ENCODE data around the gene CCL24.

CCL24 gene

DNA sequence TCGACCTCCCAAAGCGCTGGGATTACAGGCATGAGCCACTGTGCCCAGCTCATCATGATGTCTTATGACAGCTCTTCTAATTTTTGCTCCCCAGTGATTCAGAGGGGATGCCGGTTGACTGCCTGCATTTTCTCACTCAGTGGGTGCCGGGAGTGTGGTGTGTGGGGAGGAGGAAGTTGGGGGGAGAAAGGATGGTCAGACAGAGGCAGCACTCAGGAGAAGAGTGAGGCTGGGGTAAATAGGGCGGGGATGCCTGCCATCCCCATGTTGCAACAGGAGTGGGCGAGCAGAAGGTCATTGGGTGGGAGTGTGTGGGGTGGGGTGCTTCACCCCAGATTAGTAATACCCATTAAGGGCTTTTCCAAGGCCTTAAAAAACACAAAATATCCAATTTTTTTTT is 3.5 kb upstream of the CCL24 start:
- DNase-seq (ENCODE audit: low read depth), result no peak
- TF ChIP-seq, protein P1, sequence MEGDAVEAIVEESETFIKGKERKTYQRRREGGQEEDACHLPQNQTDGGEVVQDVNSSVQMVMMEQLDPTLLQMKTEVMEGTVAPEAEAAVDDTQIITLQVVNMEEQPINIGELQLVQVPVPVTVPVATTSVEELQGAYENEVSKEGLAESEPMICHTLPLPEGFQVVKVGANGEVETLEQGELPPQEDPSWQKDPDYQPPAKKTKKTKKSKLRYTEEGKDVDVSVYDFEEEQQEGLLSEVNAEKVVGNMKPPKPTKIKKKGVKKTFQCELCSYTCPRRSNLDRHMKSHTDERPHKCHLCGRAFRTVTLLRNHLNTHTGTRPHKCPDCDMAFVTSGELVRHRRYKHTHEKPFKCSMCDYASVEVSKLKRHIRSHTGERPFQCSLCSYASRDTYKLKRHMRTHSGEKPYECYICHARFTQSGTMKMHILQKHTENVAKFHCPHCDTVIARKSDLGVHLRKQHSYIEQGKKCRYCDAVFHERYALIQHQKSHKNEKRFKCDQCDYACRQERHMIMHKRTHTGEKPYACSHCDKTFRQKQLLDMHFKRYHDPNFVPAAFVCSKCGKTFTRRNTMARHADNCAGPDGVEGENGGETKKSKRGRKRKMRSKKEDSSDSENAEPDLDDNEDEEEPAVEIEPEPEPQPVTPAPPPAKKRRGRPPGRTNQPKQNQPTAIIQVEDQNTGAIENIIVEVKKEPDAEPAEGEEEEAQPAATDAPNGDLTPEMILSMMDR (conservative IDR thresholded peaks at IDR 0.05; ENCODE audit: low read depth, low read length), result no peak
- no peak overlapping the region for H3K4me3 ChIP-seq (ENCODE audit: low read length)

- TF ChIP-seq, protein P1 (conservative IDR thresholded peaks at IDR 0.05; ENCODE audit: low read depth, low read length), result no peak
- H3K4me3 ChIP-seq (ENCODE audit: low read length), result no peak overlapping the region
- DNase-seq (ENCODE audit: low read depth), result no peak
Observed at GRCh38 chr7:75815418-75816064, 1.9 kb upstream of the CCL24 start.

DNA sequence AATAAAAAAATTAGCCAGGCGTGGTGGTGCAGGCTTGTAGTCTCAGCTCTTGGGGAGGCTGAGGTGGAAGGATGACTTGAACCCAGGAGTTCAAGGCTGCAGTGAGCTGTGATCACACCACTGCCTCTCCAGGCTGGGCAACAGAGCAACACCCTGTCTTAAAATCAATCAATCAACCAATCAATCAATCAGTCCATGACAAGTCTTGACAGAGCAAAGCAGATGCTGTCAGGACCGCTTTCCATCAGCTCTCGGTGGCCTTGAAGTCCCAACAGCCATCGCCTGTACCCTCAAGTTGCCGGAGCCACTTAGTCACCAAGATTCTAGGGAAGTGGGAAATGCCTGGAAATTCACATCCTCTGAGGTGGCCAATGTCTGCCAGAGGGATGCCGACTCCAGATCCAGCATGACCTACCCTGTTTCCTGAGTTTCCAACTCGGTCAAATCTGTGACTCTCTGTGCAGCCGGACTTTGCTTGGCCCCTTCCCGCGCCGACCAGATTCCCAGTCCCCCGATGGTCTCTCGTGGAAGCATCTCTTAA is 871 bp upstream of the CCL24 start:
- no peak overlapping the region for H3K4me3 ChIP-seq (ENCODE audit: low read length)
- TF ChIP-seq, protein P1 (conservative IDR thresholded peaks at IDR 0.05; ENCODE audit: low read depth, low read length), result no peak
- no peak for DNase-seq (ENCODE audit: low read depth)

DNA sequence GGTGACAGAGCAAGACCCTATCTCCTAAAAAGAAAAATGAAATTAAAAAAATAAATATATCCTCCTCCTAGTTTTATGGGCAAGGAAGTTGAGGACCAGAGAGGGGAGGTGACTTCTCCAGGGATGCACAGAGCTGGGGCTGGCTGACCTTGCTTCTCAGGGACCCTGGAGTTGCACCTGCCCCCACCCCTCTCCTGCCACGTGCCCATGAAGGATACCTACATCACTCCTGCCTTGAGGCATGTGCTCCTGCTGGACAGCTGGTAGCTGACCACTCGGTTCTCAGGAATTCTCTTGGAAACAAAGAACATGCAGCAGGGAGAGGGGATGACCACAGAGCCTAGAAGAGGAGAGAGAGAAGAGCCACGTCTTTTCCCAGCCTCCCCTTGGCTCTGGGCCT is 522 bp downstream of the CCL24 start:
- TF ChIP-seq, protein P1 (conservative IDR thresholded peaks at IDR 0.05; ENCODE audit: low read depth, low read length), result no peak
- no peak overlapping the region for H3K4me3 ChIP-seq (ENCODE audit: low read length)

DNA sequence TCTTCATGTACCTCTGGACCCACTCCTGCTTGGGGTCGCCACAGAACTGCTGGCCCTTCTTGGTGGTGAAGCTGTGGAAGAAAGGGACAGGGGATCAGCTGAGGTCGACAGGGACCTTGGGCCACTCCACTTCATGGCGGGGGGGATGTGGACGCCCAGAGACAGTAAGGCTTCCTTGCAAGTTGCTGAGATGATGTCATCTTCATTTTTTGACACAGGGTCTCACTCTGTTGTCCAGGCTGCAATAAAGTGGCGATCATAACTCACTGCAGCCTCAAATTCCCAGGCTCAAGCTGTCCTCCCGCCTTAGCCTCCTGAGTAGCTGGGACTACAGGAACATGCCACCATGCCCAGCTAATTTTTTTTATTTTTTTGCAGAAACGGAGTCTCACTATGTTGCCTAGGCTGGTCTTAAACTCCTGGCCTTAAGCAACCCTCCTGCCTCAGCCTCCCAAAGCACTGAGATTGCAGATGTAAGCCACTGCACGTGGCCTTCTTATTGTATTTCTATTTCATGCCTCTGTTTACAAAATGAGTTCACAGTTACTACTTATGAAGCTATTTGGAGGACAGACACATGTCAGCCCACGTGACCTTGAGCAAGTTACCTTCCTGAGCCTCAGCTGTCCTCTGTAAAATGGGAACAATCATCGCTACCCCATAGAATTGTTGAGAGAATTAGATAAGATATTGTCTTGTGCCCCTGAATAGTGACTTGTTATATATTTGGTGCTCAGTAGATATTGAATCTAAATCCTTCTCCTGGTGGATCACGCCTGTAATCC is 1.5 kb downstream of the CCL24 start:
- DNase-seq (ENCODE audit: low read depth), result no peak
- TF ChIP-seq, protein P1 (conservative IDR thresholded peaks at IDR 0.05; ENCODE audit: low read depth, low read length), result no peak
- no peak overlapping the region for H3K4me3 ChIP-seq (ENCODE audit: low read length)

More for the DNA sequence above, 522 bp downstream of the CCL24 start:
- no peak for DNase-seq (ENCODE audit: low read depth)

DNA sequence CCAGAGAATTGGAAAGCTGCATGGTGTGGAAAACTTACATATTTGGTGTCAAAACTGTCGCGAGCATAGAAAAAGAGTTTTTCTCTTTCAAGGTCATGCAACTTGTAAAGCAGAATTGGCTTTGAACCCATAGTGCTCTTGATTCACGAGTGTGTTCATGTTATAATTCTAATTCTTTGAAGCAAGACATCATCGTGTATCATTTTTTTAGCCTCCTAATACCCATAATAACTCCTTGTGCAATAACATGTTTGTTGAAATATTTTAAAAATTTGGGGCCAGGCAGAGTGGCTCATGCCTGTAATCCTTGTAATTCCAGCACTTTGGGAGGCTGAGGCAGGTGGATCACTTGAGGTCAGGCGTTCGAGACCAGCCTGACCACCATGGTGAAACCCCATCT is 4.2 kb downstream of the CCL24 start:
- TF ChIP-seq, protein P1 (conservative IDR thresholded peaks at IDR 0.05; ENCODE audit: low read depth, low read length), result no peak
- no peak overlapping the region for H3K4me3 ChIP-seq (ENCODE audit: low read length)
- DNase-seq (ENCODE audit: low read depth), result no peak

All from retinal pigment epithelial cell (primary cell).